GM18520 (cell line): Measurements from ENCODE around the gene ECE1.

Source experiments
- ATAC-seq: cut with Tn5 transposase; IDR thresholded peaks from one replicate; pipeline ENCODE4 v1.9.1; 2021; ENCODE audit not compliant: unreplicated experiment

ECE1 gene

GRCh38 chr1:21269461-21270085, 20.7 kb downstream of the ECE1 start:
- no peak for ATAC-seq

- no peak for ATAC-seq
Observed at GRCh38 chr1:21268281-21269239, 21.7 kb downstream of the ECE1 start.

- ATAC-seq: no peak
Observed at GRCh38 chr1:21267191-21268077, 22.8 kb downstream of the ECE1 start.

GRCh38 chr1:21266119-21266774, 24.0 kb downstream of the ECE1 start:
- ATAC-seq: no peak

GRCh38 chr1:21265644-21266043, 24.6 kb downstream of the ECE1 start:
- ATAC-seq: no peak

GRCh38 chr1:21264898-21265297, 25.4 kb downstream of the ECE1 start:
- ATAC-seq: no peak

GRCh38 chr1:21263653-21264225, 26.5 kb downstream of the ECE1 start:
- ATAC-seq: no peak

- ATAC-seq: no peak
Observed at GRCh38 chr1:21263052-21263429, 27.2 kb downstream of the ECE1 start.

GRCh38 chr1:21262293-21263051, 27.8 kb downstream of the ECE1 start:
- ATAC-seq: no peak

- no peak for ATAC-seq
Observed at GRCh38 chr1:21261551-21262292, 28.5 kb downstream of the ECE1 start.

- no peak for ATAC-seq
Observed at GRCh38 chr1:21260405-21261125, 29.7 kb downstream of the ECE1 start.

GRCh38 chr1:21259316-21260076, 30.8 kb downstream of the ECE1 start:
- ATAC-seq: no peak

GRCh38 chr1:21258331-21259134, 31.7 kb downstream of the ECE1 start:
- no peak for ATAC-seq

GRCh38 chr1:21257431-21258135, 32.7 kb downstream of the ECE1 start:
- no peak for ATAC-seq

- ATAC-seq: no peak
Observed at GRCh38 chr1:21256776-21257175, 33.5 kb downstream of the ECE1 start.

- no peak for ATAC-seq
Observed at GRCh38 chr1:21255943-21256320, 34.3 kb downstream of the ECE1 start.
